ENCODE measurements around the gene JUNB. TPM values are rescaled to one million over a fixed set of nuclear protein-coding genes. Genes with fewer than 3 reads are reported as not detected.
A peak's percentile ranks its signal among the peaks of the same experiment; 100 is the strongest.

Gene JUNB
- total and polyA plus RNA-seq, 7 donors = 91.6 to 1,252 (median 249) TPM

DNA sequence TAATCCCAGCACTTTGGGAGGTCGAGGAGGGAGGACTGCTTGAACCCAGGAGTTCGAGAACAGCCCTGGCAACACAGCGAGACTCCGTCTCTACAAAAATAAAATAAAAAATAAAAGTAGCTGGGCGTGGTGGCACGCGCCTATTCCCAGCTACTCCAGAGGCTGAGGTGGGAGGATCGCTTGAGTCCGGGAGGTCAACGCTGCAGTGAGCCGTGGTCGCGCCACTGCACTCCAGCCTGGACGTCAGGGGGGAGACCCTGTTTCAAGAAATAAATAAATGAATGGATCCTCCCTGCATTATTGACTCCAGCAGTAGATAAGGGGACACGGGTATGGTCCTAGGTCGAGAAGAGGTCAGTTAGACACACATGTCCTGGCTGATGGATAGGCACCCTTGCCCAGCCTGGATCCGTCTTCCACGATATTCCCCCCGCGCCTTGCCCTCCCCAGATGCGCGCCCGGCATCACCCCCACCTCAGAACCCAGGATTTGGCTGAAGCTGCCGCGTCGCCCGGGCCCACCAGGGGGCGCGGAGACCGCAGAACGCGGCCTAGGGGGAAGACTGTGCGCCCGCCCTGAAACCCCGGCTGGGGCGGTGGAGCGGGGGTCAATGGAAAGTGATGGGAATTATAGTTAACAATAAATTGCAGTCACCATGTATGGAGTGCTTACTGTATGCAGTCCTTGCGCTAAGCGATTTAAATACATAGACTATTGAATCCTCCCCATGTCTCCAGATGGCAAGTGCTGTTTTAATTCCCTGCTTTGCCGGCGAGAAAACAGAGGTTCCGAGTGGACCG, 13.9 kb upstream of the JUNB start:
- H3K36me3 ChIP-seq = no peaks in the 10 kb centered on the region
- no peaks in the 10 kb centered on the region for H3K9me3 ChIP-seq
- DNase-seq = peak; percentile 90
- no peaks in the 10 kb centered on the region for H3K27me3 ChIP-seq
- H3K27ac ChIP-seq = peak overlapping the region; percentile 89 to 97 (median 94)
- H3K4me3 ChIP-seq = peak overlapping the region; percentile 44 to 67 (median 54)
- H3K4me1 ChIP-seq = peaks cover 0 to 51% (median 34%) of the 10 kb centered on the region in 4 donors
- TF ChIP-seq, protein P1, sequence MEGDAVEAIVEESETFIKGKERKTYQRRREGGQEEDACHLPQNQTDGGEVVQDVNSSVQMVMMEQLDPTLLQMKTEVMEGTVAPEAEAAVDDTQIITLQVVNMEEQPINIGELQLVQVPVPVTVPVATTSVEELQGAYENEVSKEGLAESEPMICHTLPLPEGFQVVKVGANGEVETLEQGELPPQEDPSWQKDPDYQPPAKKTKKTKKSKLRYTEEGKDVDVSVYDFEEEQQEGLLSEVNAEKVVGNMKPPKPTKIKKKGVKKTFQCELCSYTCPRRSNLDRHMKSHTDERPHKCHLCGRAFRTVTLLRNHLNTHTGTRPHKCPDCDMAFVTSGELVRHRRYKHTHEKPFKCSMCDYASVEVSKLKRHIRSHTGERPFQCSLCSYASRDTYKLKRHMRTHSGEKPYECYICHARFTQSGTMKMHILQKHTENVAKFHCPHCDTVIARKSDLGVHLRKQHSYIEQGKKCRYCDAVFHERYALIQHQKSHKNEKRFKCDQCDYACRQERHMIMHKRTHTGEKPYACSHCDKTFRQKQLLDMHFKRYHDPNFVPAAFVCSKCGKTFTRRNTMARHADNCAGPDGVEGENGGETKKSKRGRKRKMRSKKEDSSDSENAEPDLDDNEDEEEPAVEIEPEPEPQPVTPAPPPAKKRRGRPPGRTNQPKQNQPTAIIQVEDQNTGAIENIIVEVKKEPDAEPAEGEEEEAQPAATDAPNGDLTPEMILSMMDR (IDR thresholded peaks at IDR 0.05) = peak; percentile 96 to 98 (median 98)
- TF ChIP-seq EP300 (IDR thresholded peaks at IDR 0.05) = peak in 1 of 4 donors; percentile 23
- no peak for TF ChIP-seq POLR2A (IDR thresholded peaks at IDR 0.05)
- peak; percentile 36 to 71 (median 46) for TF ChIP-seq POLR2AphosphoS5 (IDR thresholded peaks at IDR 0.05)
- WGBS, 2 donors = 3 to 11% methylated on average over 43 of the region's 43 CpGs
- intact Hi-C loops (cut with DNase I) = loop anchor here (1.0 kb wide), 1 partner anchor 19 kb away; no protein-coding TSS in a partner anchor

- Histone ChIP-seq H3K4me3 (peak overlapping the region; percentile 44 to 67 (median 54)), H3K4me1 (peaks cover 0 to 57% (median 41%) of the 10 kb centered on the region in 4 donors), H3K27me3 (no peaks in the 10 kb centered on the region), H3K36me3 (no peaks in the 10 kb centered on the region), H3K27ac (peak overlapping the region; percentile 89 to 97 (median 94)), H3K9me3 (no peaks in the 10 kb centered on the region)
- TF ChIP-seq EP300 (IDR thresholded peaks at IDR 0.05) (peak in 1 of 4 donors; percentile 3), POLR2A (IDR thresholded peaks at IDR 0.05) (peak; percentile 23 to 29), POLR2AphosphoS5 (IDR thresholded peaks at IDR 0.05) (peak; percentile 25 to 67 (median 57))
- TF ChIP-seq, protein P1 (IDR thresholded peaks at IDR 0.05) = no peak
- intact Hi-C loops (cut with DNase I) = no loop called here
- WGBS, 2 donors = 3 to 4% methylated on average over 44 of the region's 44 CpGs
- DNase-seq = peak; percentile 92
Observed at GRCh38 chr19:12778017-12778904, 13.0 kb upstream of the JUNB start.

DNA sequence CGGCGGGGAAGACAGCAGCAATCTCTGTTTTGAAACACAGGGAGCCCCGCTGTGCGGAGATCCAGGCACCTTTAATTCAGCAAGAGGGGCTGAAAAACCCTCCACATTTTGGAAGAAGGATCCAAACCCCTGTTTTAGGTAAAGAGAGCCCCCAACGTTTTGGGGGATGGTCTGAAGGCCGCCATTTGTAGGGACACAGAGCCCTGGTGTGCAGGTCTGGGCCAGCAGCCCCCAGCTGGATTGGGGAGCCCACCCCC, 12.5 kb upstream of the JUNB start:
- TF ChIP-seq, protein P1 (IDR thresholded peaks at IDR 0.05) = no peak
- no peak for TF ChIP-seq POLR2A (IDR thresholded peaks at IDR 0.05)
- no peak for TF ChIP-seq EP300 (IDR thresholded peaks at IDR 0.05)
- no peak for TF ChIP-seq POLR2AphosphoS5 (IDR thresholded peaks at IDR 0.05)
- H3K4me3 ChIP-seq = peak overlapping the region in 3 of 4 donors; percentile 51 to 67 (median 58)
- whole genome bisulfite sequencing, 2 donors = 54 to 64% methylated on average over 6 of the region's 6 CpGs

GRCh38 chr19:12779162-12779993, 11.9 kb upstream of the JUNB start:
- H3K36me3 ChIP-seq = no peaks in the 10 kb centered on the region
- no peaks in the 10 kb centered on the region for H3K9me3 ChIP-seq
- peak overlapping the region; percentile 89 to 97 (median 94) for H3K27ac ChIP-seq
- H3K4me3 ChIP-seq = peak overlapping the region in 2 of 4 donors; percentile 58 to 67
- TF ChIP-seq, protein P1 (IDR thresholded peaks at IDR 0.05) = no peak
- TF ChIP-seq POLR2AphosphoS5 (IDR thresholded peaks at IDR 0.05) = peak in 2 of 4 donors; percentile 50 to 52
- peaks cover 0 to 60% (median 52%) of the 10 kb centered on the region in 4 donors for H3K4me1 ChIP-seq
- intact Hi-C loops (cut with DNase I) = no loop called here
- DNase-seq = peak; percentile 89
- whole genome bisulfite sequencing, 2 donors = 68 to 74% methylated on average over 15 of the region's 15 CpGs
- no peaks in the 10 kb centered on the region for H3K27me3 ChIP-seq

More for the DNA sequence above, 12.5 kb upstream of the JUNB start:
- Histone ChIP-seq H3K4me1 (peaks cover 0 to 57% (median 47%) of the 10 kb centered on the region in 4 donors), H3K27ac (peak overlapping the region; percentile 89 to 97 (median 94)), H3K27me3 (no peaks in the 10 kb centered on the region), H3K9me3 (no peaks in the 10 kb centered on the region), H3K36me3 (no peaks in the 10 kb centered on the region)
- intact Hi-C loops (cut with DNase I) = no loop called here
- DNase-seq = no peak

Measured in sigmoid colon (tissue), 7 donors.